ENCODE results near the gene BMPR1B.

BMPR1B gene

GRCh38 chr4:95183656-95184408 lies 426.1 kb downstream of the BMPR1B start:
- DNase-seq (ENCODE audit: low read depth in 3 of 3) = no peak

DNA sequence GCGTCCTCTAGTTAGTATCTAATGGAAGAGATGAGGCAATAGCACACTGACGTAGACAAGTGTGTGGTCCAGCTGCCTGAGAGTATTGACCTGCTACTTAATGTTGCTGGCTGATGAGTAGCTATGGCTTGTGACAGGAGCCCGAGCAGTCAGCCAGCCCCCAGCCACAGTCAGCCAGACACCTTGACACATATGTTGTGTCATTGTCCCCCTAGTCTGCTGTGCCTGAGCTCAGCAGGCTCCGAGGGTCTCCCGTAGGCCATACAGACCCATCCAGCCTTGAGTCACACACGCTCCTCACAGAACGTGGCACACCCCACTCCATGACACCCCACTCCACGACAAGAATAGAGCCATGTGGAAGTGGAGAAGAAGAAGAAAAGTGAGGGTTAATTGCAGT lies 428.9 kb downstream of the BMPR1B start:
- DNase-seq (ENCODE audit: low read depth in 3 of 3) = no peak

- DNase-seq (ENCODE audit: low read depth in 3 of 3) = no peak
Measured at GRCh38 chr4:95188701-95189370, 431.1 kb downstream of the BMPR1B start.

DNA sequence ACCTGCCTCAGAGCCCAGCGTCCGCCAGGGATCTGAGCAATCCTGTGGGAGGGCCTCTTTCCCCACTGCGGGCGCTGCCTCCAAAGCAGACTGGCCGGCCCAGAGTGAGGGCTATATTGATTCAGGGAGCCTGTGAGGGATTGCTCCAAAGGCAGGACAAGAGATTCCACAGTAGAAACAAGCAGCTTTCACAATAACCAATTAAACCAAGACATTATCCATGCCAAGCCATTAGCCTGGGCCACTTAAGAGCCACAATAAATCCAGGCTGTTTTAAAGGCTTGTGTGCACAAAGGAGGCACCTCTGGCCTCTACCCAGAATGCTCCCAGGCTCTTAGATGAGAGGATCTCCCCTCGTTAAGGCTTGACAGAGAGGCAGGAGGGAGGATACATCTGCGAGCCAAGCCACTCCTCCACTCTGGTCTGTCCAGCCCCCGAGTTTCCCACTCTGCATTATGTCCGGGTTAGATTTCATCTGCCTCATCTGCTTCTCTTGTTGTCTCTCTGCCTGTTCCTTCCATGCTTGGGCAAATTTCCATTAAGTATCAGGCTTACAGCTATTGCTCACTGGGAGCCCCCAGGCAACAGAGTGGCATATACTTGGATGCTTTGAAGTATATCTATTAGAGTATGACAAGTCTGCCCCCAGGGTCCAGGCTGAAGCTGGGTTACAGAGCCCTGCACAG lies 433.1 kb downstream of the BMPR1B start:
- no peak for DNase-seq (ENCODE audit: low read depth in 3 of 3)

GRCh38 chr4:95191537-95191936 lies 433.8 kb downstream of the BMPR1B start:
- no peak for DNase-seq (ENCODE audit: low read depth in 3 of 3)

DNA sequence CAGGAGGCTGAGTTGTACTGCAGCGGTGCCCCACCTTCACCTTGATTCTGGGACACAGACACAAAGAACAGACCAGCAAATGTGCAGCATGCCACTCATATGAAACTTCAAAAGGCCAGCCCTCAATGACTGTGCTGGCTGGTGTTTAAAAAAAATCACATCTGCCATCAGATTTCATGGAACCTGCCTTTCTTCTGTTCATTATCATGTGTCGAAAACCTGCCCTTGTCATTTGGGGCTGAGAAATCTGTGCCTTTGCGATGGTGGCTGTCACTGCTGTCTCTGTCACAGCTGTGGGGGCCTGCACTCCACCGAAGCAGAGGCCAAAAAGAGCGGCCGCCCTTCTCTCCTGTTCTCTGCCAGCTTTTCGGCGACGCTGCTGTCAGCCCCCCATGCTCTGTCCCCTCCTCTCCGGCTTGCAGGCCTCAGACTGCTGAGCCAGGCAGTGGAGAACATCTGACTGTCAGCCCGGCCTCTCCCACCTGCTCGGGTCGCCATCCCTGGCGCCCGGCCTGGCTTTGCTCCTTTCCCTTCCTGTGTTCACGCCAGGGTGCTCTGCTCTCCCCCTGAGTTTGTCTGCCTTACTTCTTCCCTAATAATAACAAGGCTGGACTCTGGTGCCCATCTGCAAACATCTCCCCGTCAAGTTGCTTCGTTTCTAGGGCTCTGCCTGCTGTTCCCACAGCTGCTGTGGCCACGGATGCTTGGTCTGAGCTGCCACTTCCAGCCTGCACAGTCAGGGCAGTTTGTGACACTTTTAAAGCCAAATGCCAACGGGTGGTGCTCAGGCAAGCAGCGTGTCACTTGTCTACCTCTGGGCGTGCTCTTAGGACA lies 435.9 kb downstream of the BMPR1B start:
- no peak for DNase-seq (ENCODE audit: low read depth in 3 of 3)

DNA sequence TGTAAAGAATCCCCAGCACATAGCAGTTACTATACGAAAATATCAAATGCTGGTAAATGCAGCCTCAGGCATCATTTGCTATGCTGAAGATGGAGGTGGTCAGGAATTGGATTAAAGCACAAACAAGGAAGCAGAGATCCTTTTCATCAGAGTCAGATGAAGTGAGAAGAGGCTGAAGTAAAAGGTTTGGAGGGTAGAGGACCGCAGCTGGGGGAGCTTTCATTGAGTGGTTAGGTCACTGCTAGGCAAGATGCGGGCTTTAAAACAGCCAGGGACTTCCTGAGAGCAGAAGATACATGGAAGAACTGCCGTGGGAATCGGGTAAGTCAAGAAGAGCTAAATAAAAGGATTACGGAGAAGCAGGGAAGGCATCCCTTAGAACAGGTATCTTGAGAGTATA lies 439.6 kb downstream of the BMPR1B start:
- DNase-seq (ENCODE audit: low read depth in 3 of 3) = no peak

- DNase-seq (ENCODE audit: low read depth in 3 of 3) = no peak
Measured at GRCh38 chr4:95198961-95199360, 441.2 kb downstream of the BMPR1B start.

DNA sequence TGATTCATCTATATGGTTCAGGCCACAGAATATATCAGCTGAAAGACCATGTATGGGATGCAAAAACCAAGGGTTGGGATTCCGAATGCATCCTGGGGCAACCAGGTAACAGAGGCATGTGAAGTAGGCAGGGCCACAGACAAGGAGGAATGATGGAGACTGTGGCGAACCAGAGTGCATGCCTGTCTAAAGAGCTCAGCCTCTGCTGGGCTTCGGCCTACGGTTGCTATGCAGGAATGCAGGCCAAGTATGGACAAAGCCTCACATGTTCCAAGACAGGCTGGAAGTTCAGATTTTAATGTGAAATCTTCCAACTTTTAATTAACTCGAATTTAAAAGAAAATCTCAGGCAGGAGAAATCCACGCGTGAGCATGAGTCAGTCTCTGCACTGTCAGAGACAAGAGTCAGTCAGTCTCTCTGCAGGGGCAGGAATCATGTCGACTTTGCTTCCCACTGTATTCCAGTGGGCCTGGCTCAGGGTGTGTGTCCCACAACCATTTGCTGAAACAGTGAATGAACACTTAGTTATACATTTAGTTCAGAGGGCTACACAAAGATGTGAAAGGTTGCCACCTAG lies 446.6 kb downstream of the BMPR1B start:
- DNase-seq (ENCODE audit: low read depth in 3 of 3) = no peak

GRCh38 chr4:95204873-95205272 lies 447.1 kb downstream of the BMPR1B start:
- no peak for DNase-seq (ENCODE audit: low read depth in 3 of 3)

All from stimulated activated CD4-positive, alpha-beta T cell treated with anti-CD3 and anti-CD28 coated beads, TNF-alpha, amount 100 ng/mL, for 48 hours (primary cell).